KOPT-K1 (cell line): Measurements from ENCODE around the gene HADH.
A peak's percentile ranks its signal among the peaks of the same experiment; 100 is the strongest.
"Not testable (repeated sequence)": the region's sequence is repeated elsewhere in the genome, so short reads cannot be mapped to it uniquely, and the experiment has no call there.

ENCODE experiments used
- H3K27ac ChIP-seq: fragments of 200-600 bp; sonication (generic); 2 replicates; pipeline ENCODE4 v1.5.1; 2016; ENCODE audit warnings: antibody characterized with exemption, mild to moderate bottlenecking, low read depth, low read length; ENCODE audit not compliant: poor library complexity, severe bottlenecking
- H3K36me3 ChIP-seq: fragments of 200-600 bp; sonication (generic); 2 replicates; pipeline ENCODE4 v1.5.1; 2017; ENCODE audit warnings: antibody characterized with exemption, mild to moderate bottlenecking, low read length, moderate library complexity; ENCODE audit not compliant: insufficient read depth
- H3K9me3 ChIP-seq: fragments of 200-600 bp; sonication (generic); 2 replicates; pipeline ENCODE4 v1.5.1; 2017; ENCODE audit warnings: antibody characterized with exemption, low read length, mild to moderate bottlenecking; ENCODE audit not compliant: insufficient read depth, poor library complexity, severe bottlenecking

The HADH gene

GRCh38 chr4:108007984-108008383, 18.3 kb downstream of the HADH start:
- Histone ChIP-seq H3K9me3 (no peaks in the 10 kb centered on the region), H3K36me3 (peaks cover 40% of the 10 kb centered on the region)

GRCh38 chr4:108008721-108009120, 19.0 kb downstream of the HADH start:
- Histone ChIP-seq H3K27ac (no peak overlapping the region), H3K9me3 (no peaks in the 10 kb centered on the region), H3K36me3 (peaks cover 47% of the 10 kb centered on the region)

More at GRCh38 chr4:108007984-108008383, 18.3 kb downstream of the HADH start:
- no peak overlapping the region for H3K27ac ChIP-seq

DNA sequence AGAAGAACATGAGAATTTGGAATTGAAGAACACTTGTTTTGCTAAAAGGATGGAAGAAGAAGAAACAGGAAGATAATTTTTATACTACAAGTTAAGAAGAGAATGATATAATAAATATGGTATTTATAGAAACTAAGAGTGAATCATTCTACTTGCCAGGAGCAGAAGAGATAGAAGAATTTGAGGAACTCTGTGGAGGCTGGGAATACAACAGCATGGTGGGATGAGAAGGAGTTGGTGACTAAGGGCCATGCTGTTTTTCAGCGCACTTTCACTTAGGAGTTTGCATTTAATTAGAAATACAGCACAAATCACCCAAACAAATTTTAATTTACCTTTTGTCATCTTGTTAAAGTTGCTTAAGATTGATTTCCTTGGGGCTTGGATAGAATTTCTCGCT, 20.5 kb downstream of the HADH start:
- Histone ChIP-seq H3K36me3 (peaks cover 62% of the 10 kb centered on the region), H3K9me3 (no peaks in the 10 kb centered on the region), H3K27ac (no peak overlapping the region)

DNA sequence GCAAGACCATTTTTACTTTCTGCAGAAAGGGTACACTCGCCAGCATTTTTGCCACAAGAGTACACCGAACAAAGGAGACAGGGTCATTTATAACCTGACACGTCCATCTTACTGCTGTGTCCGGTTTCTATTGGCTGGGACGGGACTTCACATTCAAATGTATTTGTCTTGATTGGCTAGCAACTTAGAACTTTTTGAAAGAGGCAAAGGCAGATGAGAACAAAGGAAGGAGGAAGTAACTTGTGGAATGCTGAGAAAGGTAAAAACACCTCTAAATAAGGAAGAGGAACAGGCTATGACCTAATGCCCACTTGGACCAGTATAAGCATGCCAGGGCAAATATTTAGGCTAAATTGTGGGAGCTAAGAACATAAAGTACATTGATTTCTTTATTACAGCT, 22.7 kb downstream of the HADH start:
- H3K9me3 ChIP-seq, H3K27ac ChIP-seq: not testable (repeated sequence)
- H3K36me3 ChIP-seq = peaks cover 82% of the 10 kb centered on the region

- Histone ChIP-seq H3K9me3 (no peaks in the 10 kb centered on the region), H3K36me3 (peaks cover 85% of the 10 kb centered on the region), H3K27ac (no peak overlapping the region)
These were observed 23.6 kb downstream of the HADH start for GRCh38 chr4:108013327-108013726.

DNA sequence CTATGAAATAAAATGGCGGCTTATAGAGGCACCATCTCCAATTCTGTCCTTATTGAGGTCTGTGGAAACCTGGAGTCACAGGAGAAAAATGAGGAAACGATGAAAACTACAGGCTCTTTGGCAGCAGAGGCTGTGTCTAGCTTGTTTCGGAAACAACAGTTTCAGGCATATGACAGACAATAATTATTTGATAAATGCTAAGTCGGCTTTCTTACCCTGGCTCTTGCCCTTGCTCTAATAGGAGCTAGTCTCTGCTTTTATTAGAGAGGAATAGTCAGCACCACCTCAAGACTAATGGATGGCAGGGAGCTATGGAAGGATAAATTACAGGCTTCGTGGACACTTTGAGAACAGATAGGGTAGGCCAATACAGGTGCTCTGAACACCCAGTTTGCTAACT, 24.3 kb downstream of the HADH start:
- no peaks in the 10 kb centered on the region for H3K9me3 ChIP-seq
- H3K27ac ChIP-seq = no peak overlapping the region
- H3K36me3 ChIP-seq = peaks cover 88% of the 10 kb centered on the region

GRCh38 chr4:108018040-108018883, 28.6 kb downstream of the HADH start:
- Histone ChIP-seq H3K27ac (peak overlapping the region; percentile 45), H3K36me3 (peaks cover 91% of the 10 kb centered on the region), H3K9me3 (no peaks in the 10 kb centered on the region)

DNA sequence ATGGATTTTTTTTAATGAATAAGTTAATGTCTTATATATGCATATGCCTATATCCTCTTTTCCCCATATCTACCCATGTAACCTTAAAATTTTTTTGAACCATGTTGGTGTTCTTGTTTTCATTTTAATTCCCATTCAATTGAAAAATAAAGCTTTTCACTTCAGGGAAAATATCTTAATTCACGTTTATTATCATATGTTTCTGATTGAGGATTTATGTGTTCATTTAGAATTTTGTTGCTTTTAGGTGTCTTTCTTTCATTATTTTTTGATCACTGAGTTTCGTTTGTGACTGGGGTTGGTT, 29.1 kb downstream of the HADH start:
- Histone ChIP-seq H3K36me3 (peaks cover 91% of the 10 kb centered on the region), H3K27ac (peak overlapping the region; percentile 13), H3K9me3 (no peaks in the 10 kb centered on the region)

GRCh38 chr4:108024085-108024877, 34.6 kb downstream of the HADH start:
- Histone ChIP-seq H3K36me3 (peaks cover 92% of the 10 kb centered on the region), H3K27ac (no peak overlapping the region)

GRCh38 chr4:108024878-108025165, 35.1 kb downstream of the HADH start:
- H3K36me3 ChIP-seq = peaks cover 87% of the 10 kb centered on the region

More at GRCh38 chr4:108024085-108024877, 34.6 kb downstream of the HADH start:
- no peaks in the 10 kb centered on the region for H3K9me3 ChIP-seq

GRCh38 chr4:108029016-108029720, 39.5 kb downstream of the HADH start:
- H3K9me3 ChIP-seq = no peaks in the 10 kb centered on the region
- H3K27ac ChIP-seq = peak overlapping the region; percentile 72
- peaks cover 71% of the 10 kb centered on the region for H3K36me3 ChIP-seq

More at GRCh38 chr4:108024878-108025165, 35.1 kb downstream of the HADH start:
- Histone ChIP-seq H3K27ac (no peak overlapping the region), H3K9me3 (no peaks in the 10 kb centered on the region)

DNA sequence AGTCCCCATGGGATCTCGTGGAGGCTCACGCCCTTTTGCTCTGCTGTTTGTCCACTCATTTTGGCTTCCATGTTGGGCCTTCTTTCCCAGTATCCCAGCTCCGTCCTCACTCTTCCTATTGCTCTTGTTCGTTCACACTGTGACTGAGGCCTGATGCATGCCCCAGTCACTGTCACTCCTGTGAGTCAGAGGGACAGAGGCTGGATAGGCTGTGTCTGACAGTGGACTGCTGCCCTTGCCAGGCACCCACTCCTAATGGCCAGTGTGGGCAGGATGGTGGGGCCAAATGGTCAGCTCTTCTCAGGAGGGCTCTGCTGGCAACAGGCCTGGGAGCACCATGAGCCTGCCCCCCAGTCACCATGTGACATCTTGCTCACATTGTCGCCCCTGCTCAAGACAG, 40.0 kb downstream of the HADH start:
- Histone ChIP-seq H3K27ac (peak overlapping the region; percentile 72), H3K9me3 (no peaks in the 10 kb centered on the region), H3K36me3 (peaks cover 70% of the 10 kb centered on the region)

GRCh38 chr4:108030332-108030731, 40.6 kb downstream of the HADH start:
- H3K36me3 ChIP-seq = peaks cover 70% of the 10 kb centered on the region

GRCh38 chr4:108031427-108032083, 41.9 kb downstream of the HADH start:
- H3K27ac ChIP-seq = peak overlapping the region; percentile 72

More at GRCh38 chr4:108030332-108030731, 40.6 kb downstream of the HADH start:
- H3K9me3 ChIP-seq = no peaks in the 10 kb centered on the region
- H3K27ac ChIP-seq = peak overlapping the region; percentile 72

DNA sequence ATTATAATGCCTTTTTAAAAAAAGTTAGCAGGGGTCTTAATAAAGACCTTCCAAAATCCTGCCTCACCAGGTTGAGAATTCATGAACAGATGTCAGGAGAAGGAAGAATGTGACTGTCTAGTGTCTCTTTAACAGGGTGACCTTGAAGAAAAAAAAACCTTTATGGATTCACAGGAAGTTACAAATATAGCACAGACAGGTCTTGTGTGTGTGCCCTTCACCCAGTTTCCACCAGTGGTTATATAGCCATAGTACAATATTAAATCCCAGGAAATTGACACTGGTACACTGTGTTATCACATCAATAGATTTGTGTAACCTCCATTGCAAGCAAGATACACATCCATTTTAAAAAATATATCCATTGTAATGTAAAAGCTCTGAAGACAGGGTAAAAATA, 43.7 kb downstream of the HADH start:
- peak overlapping the region; percentile 95 for H3K27ac ChIP-seq
- no peaks in the 10 kb centered on the region for H3K9me3 ChIP-seq
- peaks cover 41% of the 10 kb centered on the region for H3K36me3 ChIP-seq

More at GRCh38 chr4:108031427-108032083, 41.9 kb downstream of the HADH start:
- Histone ChIP-seq H3K36me3 (peaks cover 59% of the 10 kb centered on the region), H3K9me3 (no peaks in the 10 kb centered on the region)
